Activated T-cell treated with anti-CD3 and anti-CD28 coated beads, Interleukin-2, amount 50 U/mL, for 72 hours (primary cell): ENCODE results near the gene SIGLEC6. TPM values are rescaled to one million over a fixed set of nuclear protein-coding genes. Genes with fewer than 3 reads are reported as not detected.

Experiments
- ATAC-seq, 2 donors: fragments of 150-1000 bp; cut with Tn5 transposase; replicated peaks in 1 of 2; 2 replicates each; pipeline ENCODE4 v1.10.0; 2021; ENCODE audit warnings: moderate library complexity in 2 of 2, mild to moderate bottlenecking in 1 of 2
- DNase-seq, 2 donors: peaks; one replicate each; pipeline ENCODE4 v3.0.0; 2021 to 2022; ENCODE audit warnings: mixed read lengths in 1 of 2
- H3K27ac Mint-ChIP-seq: one replicate; pipeline ENCODE4 v1.8.0; 2022; ENCODE audit warnings: mild to moderate bottlenecking, moderate library complexity, mixed read lengths
- H3K27me3 Mint-ChIP-seq: one replicate; pipeline ENCODE4 v1.8.0; 2022; ENCODE audit warnings: low read depth, mixed read lengths
- H3K36me3 Mint-ChIP-seq, 2 donors: one replicate each; pipeline ENCODE4 v1.8.0; 2022; ENCODE audit warnings: mixed read lengths in 2 of 2, mild to moderate bottlenecking in 1 of 2; ENCODE audit not compliant: insufficient read depth in 2 of 2
- H3K4me1 Mint-ChIP-seq: one replicate; pipeline ENCODE4 v1.8.0; 2022; ENCODE audit warnings: low read depth, mixed read lengths
- H3K4me3 Mint-ChIP-seq, 2 donors: one replicate each; pipeline ENCODE4 v1.8.0; 2022; ENCODE audit warnings: mild to moderate bottlenecking in 2 of 2, mixed read lengths in 2 of 2, moderate library complexity in 2 of 2
- H3K9me3 Mint-ChIP-seq, 2 donors: one replicate each; pipeline ENCODE4 v1.8.0; 2022; ENCODE audit warnings: mixed read lengths in 2 of 2
- total RNA-seq, 2 donors: library from RNA; stranded (reverse); gene quantifications; one replicate each; pipeline ENCODE4 v1.2.3, GENCODE V29; 2022

Gene SIGLEC6
- total RNA-seq, 2 donors from 2014 or later: not detected

- Mint-ChIP-seq H3K27ac (peak overlapping the region; percentile 1), H3K27me3 (peaks cover 15% of the 10 kb centered on the region)
- peak; percentile 20 to 32 for ATAC-seq
Observed at GRCh38 chr19:51472607-51473006, 58.9 kb downstream of the SIGLEC6 start.

GRCh38 chr19:51471527-51471926 lies 59.9 kb downstream of the SIGLEC6 start:
- DNase-seq: no peak
- no peaks in the 10 kb centered on the region for H3K36me3 Mint-ChIP-seq
- no peak for ATAC-seq
- peaks cover 26% of the 10 kb centered on the region for H3K27me3 Mint-ChIP-seq
- H3K9me3 Mint-ChIP-seq: no peaks in the 10 kb centered on the region
- no peak overlapping the region for H3K4me3 Mint-ChIP-seq
- H3K27ac Mint-ChIP-seq: no peak overlapping the region
- peaks cover 46% of the 10 kb centered on the region for H3K4me1 Mint-ChIP-seq

More at GRCh38 chr19:51472607-51473006, 58.9 kb downstream of the SIGLEC6 start:
- DNase-seq: no peak
- Mint-ChIP-seq H3K36me3 (no peaks in the 10 kb centered on the region), H3K9me3 (no peaks in the 10 kb centered on the region), H3K4me3 (peak overlapping the region; percentile 34 to 46), H3K4me1 (peaks cover 38% of the 10 kb centered on the region)

- ATAC-seq: no peak
- Mint-ChIP-seq H3K27ac (no peak overlapping the region), H3K36me3 (no peaks in the 10 kb centered on the region), H3K9me3 (no peaks in the 10 kb centered on the region), H3K4me3 (no peak overlapping the region), H3K4me1 (peaks cover 49% of the 10 kb centered on the region), H3K27me3 (peaks cover 31% of the 10 kb centered on the region)
- no peak for DNase-seq
Observed at GRCh38 chr19:51470966-51471365, 60.5 kb downstream of the SIGLEC6 start.

- Mint-ChIP-seq H3K9me3 (no peaks in the 10 kb centered on the region), H3K36me3 (no peaks in the 10 kb centered on the region), H3K4me3 (no peak overlapping the region), H3K4me1 (peaks cover 50% of the 10 kb centered on the region), H3K27ac (no peak overlapping the region), H3K27me3 (peaks cover 42% of the 10 kb centered on the region)
- DNase-seq: no peak
- ATAC-seq: no peak
Observed at GRCh38 chr19:51469629-51470028, 61.8 kb downstream of the SIGLEC6 start.

GRCh38 chr19:51469162-51469561 lies 62.3 kb downstream of the SIGLEC6 start:
- Mint-ChIP-seq H3K4me1 (peaks cover 47% of the 10 kb centered on the region), H3K4me3 (no peak overlapping the region), H3K9me3 (no peaks in the 10 kb centered on the region), H3K27ac (no peak overlapping the region), H3K27me3 (peaks cover 38% of the 10 kb centered on the region), H3K36me3 (no peaks in the 10 kb centered on the region)
- no peak for ATAC-seq
- DNase-seq: no peak

GRCh38 chr19:51468545-51468920 lies 62.9 kb downstream of the SIGLEC6 start:
- DNase-seq (no peak), ATAC-seq (no peak)
- peaks cover 40% of the 10 kb centered on the region for H3K27me3 Mint-ChIP-seq
- H3K9me3 Mint-ChIP-seq: no peaks in the 10 kb centered on the region
- no peaks in the 10 kb centered on the region for H3K36me3 Mint-ChIP-seq
- H3K27ac Mint-ChIP-seq: no peak overlapping the region
- H3K4me1 Mint-ChIP-seq: peaks cover 45% of the 10 kb centered on the region
- H3K4me3 Mint-ChIP-seq: no peak overlapping the region

DNA sequence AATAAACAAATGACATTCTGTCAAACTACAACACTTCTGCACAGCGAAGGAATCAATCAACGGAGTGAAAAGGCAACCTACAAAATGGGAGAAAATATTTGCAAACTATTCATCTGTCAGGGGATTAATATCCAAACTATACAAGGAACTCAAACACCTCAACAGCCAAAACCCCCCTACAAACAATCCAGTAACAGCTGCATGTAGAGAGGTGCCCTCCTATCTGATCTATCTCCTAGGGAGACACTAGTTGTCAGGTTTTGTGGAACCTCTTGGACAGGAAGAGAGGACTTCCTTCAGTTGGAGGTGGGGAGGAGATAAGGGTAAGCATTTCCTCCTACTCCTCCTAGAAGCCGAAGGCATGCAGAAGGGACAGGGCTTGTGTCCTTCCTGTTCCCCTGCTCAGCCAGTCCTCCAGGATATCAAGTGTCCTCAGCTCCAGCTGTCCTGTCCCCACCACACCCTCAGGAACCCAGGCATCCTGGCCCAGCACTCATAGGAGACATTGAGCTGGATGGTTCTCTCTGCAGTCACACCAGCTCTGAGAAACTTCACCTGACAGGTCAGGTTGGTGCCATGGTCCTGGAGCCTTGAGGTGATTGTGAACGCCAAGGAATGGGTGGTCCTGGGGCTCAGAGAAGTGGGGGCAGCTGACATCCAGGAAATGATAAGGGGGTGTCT lies 63.5 kb downstream of the SIGLEC6 start:
- peaks cover 45% of the 10 kb centered on the region for H3K27me3 Mint-ChIP-seq
- no peaks in the 10 kb centered on the region for H3K36me3 Mint-ChIP-seq
- peaks cover 45% of the 10 kb centered on the region for H3K4me1 Mint-ChIP-seq
- ATAC-seq (no peak), DNase-seq (no peak)
- H3K27ac Mint-ChIP-seq: no peak overlapping the region
- no peak overlapping the region for H3K4me3 Mint-ChIP-seq
- no peaks in the 10 kb centered on the region for H3K9me3 Mint-ChIP-seq

Other genes starting within 250 kb of the SIGLEC6 start
- 1 to 10 TPM in 1 of 2 donors, under 1 TPM in 1; 0.67 to 1.1 TPM for gene IGLON5, start 220.0 kb downstream of the SIGLEC6 start, total RNA-seq
- gene VSIG10L, start 189.5 kb downstream of the SIGLEC6 start, total RNA-seq: 1 to 10 TPM; 6.4 to 7.6 TPM
- gene ETFB, start 165.3 kb downstream of the SIGLEC6 start, total RNA-seq: 100 to 1,000 TPM; 156 to 160 TPM
- 10 to 100 TPM; 14.0 to 14.9 TPM for gene CLDND2, start 162.7 kb downstream of the SIGLEC6 start, total RNA-seq
- gene NKG7, start 159.0 kb downstream of the SIGLEC6 start, total RNA-seq: 100 to 1,000 TPM; 190 to 261 TPM
- 1 to 10 TPM; 1.0 to 2.0 TPM for gene LIM2, start 143.7 kb downstream of the SIGLEC6 start, total RNA-seq
- under 1 TPM; 0.23 to 0.26 TPM for gene C19orf84, start 141.1 kb downstream of the SIGLEC6 start, total RNA-seq
- 1 to 10 TPM in 1 of 2 donors, under 1 TPM in 1; 0.38 to 1.4 TPM for gene SIGLEC10, start 114.0 kb downstream of the SIGLEC6 start, total RNA-seq
- not detected for gene SIGLEC8, start 73.2 kb downstream of the SIGLEC6 start, total RNA-seq
- not detected for gene CEACAM18, start 53.1 kb downstream of the SIGLEC6 start, total RNA-seq
- gene SIGLEC12, start 29.9 kb downstream of the SIGLEC6 start, total RNA-seq: 1 to 10 TPM; 1.0 to 1.6 TPM
- gene ZNF175, start 39.6 kb upstream of the SIGLEC6 start, total RNA-seq: 10 to 100 TPM; 11.1 to 13.3 TPM
- gene SIGLEC5, start 98.7 kb upstream of the SIGLEC6 start, total RNA-seq: not detected
- gene SIGLEC14, start 115.2 kb upstream of the SIGLEC6 start, total RNA-seq: under 1 TPM in 1 of 2 donors, not detected in 1; 0.38 TPM
- 1 to 10 TPM; 3.6 to 7.5 TPM for gene SPACA6, start 161.7 kb upstream of the SIGLEC6 start, total RNA-seq
- not detected for gene HAS1, start 192.3 kb upstream of the SIGLEC6 start, total RNA-seq
- not detected for gene FPR1, start 220.2 kb upstream of the SIGLEC6 start, total RNA-seq
- not detected for gene FPR2, start 229.5 kb upstream of the SIGLEC6 start, total RNA-seq